HepG2 (cell line): ENCODE results near the gene PNKD. TPM values are rescaled to one million over a fixed set of nuclear protein-coding genes. Genes with fewer than 3 reads are reported as not detected.

Experiments
- ATAC-seq: fragments of 200-7000 bp; cut with Tn5 transposase; 3 replicates; pipeline ENCODE4 v1.9.1; 2020; ENCODE audit warnings: mild to moderate bottlenecking, moderate library complexity
- BruUV-seq: library from RNA; stranded (reverse); fragments of 400-500 nt; replicated peaks from 2 replicates; lab custom pipeline; 2021; lab: Mats Ljungman, UMichigan
- CTCF ChIA-PET: fragments of 300-600 bp; formaldehyde crosslinking; extraction: SDS; loops from one replicate; lab custom pipeline; 2021; ENCODE audit warnings: low total read pairs, inconsistent platforms, low intra/inter-chr PET ratio; lab: Yijun Ruan, JAX
- POLR2A ChIA-PET: fragments of 350-600 bp; sonication (Branson Sonifier 250); formaldehyde crosslinking; loops from one replicate; lab custom pipeline; 2020; ENCODE audit warnings: antibody characterized with exemption, inconsistent platforms; lab: Yijun Ruan, JAX
- DNase-seq: peaks from one replicate; pipeline ENCODE4 v3.0.0-alpha.2; 2015; ENCODE audit warnings: low spot score
- FAIRE-seq: peaks from 3 replicates; lab custom pipeline; 2011; peaks lifted over from hg19 to GRCh38; lab: Jason Lieb, UNC
- H2AFZ ChIP-seq: one replicate; pipeline ENCODE4 v1.6.1; 2011; ENCODE audit warnings: low read length, inconsistent platforms
- H3K27ac ChIP-seq: fragments of 300-600 bp; 3 replicates; pipeline ENCODE4 v1.8.0; 2011; ENCODE audit warnings: mixed run types, mild to moderate bottlenecking, mixed read lengths, low read length, inconsistent platforms; ENCODE audit not compliant: insufficient read depth; ENCODE audit errors: extremely low read length
- H3K27me3 ChIP-seq, 2 experiments: fragments of 200-600 bp in 1 of 2; 2 replicates in 1 of 2; 3 replicates in 1 of 2; pipeline versions ENCODE4 v1.6.0 to v1.8.0; 2011; ENCODE audit warnings: low read length in 2 of 2, mild to moderate bottlenecking in 2 of 2, moderate library complexity in 2 of 2, inconsistent platforms in 1 of 2; ENCODE audit not compliant: insufficient read depth in 2 of 2, control insufficient read depth in 1 of 2
- H3K36me3 ChIP-seq, 2 experiments: fragments of 200-600 bp in 1 of 2; replicated peaks in 1 of 2; 2 replicates in 1 of 2; 3 replicates in 1 of 2; pipeline versions ENCODE4 v1.5.1 to v1.8.0; 2011; ENCODE audit warnings: low read length in 2 of 2, inconsistent platforms in 1 of 2; ENCODE audit not compliant: insufficient read depth in 2 of 2, control insufficient read depth in 1 of 2
- H3K4me1 ChIP-seq: 2 replicates; pipeline ENCODE4 v1.5.1; 2012; ENCODE audit warnings: low read length, inconsistent platforms; ENCODE audit not compliant: insufficient read depth
- H3K4me2 ChIP-seq: 2 replicates; pipeline ENCODE4 v1.6.0; 2011; ENCODE audit warnings: low read depth, low read length, inconsistent platforms
- H3K4me3 ChIP-seq, 3 experiments: fragments of 200-600 bp in 1 of 3; sonication (generic), shearing (Covaris generic) in 1 of 3; replicated peaks in 1 of 3; 2 replicates each; pipeline ENCODE4 v1.5.1; 2011 to 2016; ENCODE audit warnings: low read length in 3 of 3, inconsistent platforms in 2 of 3, low read depth in 2 of 3, mild to moderate bottlenecking in 2 of 3, control low read depth in 1 of 3, mixed read lengths in 1 of 3; ENCODE audit not compliant: insufficient read depth in 1 of 3
- H3K79me2 ChIP-seq: one replicate; pipeline ENCODE4 v1.6.1; 2011; ENCODE audit warnings: low read length, inconsistent platforms; ENCODE audit not compliant: insufficient read depth
- H3K9ac ChIP-seq: 2 replicates; pipeline ENCODE4 v1.6.0; 2011; ENCODE audit warnings: mild to moderate bottlenecking, low read depth, low read length, inconsistent platforms; ENCODE audit not compliant: insufficient read depth
- H3K9me3 ChIP-seq: 2 replicates; pipeline ENCODE4 v1.5.1; 2012; ENCODE audit warnings: mild to moderate bottlenecking, low read length
- H4K20me1 ChIP-seq: 2 replicates; pipeline ENCODE4 v1.6.0; 2011; ENCODE audit warnings: inconsistent platforms, mild to moderate bottlenecking, low read length, moderate library complexity; ENCODE audit not compliant: insufficient read depth
- CAMTA2 ChIP-seq: sonication (generic); formaldehyde crosslinking; IDR thresholded peaks from 2 replicates; pipeline ENCODE4 v1.4.0; 2020; ENCODE audit warnings: mild to moderate bottlenecking, missing genetic modification reagents, borderline replicate concordance
- GPN1 ChIP-seq: sonication (generic); formaldehyde crosslinking; IDR thresholded peaks from 2 replicates; pipeline ENCODE4 v1.5.1; 2020; ENCODE audit warnings: missing genetic modification reagents, borderline replicate concordance
- KDM1A ChIP-seq: IDR thresholded peaks from 2 replicates; pipeline ENCODE4 v1.6.1; 2016; ENCODE audit warnings: missing compliant biosample characterization
- KMT2A ChIP-seq: sonication (generic); formaldehyde crosslinking; IDR thresholded peaks from 2 replicates; pipeline ENCODE4 v1.4.0; 2020; ENCODE audit warnings: missing genetic modification reagents
- MLXIP ChIP-seq: sonication (generic); formaldehyde crosslinking; IDR thresholded peaks from 2 replicates; pipeline ENCODE4 v1.9.0; 2021; ENCODE audit warnings: missing genetic modification reagents, borderline replicate concordance
- ZNF20 ChIP-seq: sonication (generic); formaldehyde crosslinking; IDR thresholded peaks from 2 replicates; pipeline ENCODE4 v1.4.0; 2020; ENCODE audit warnings: mild to moderate bottlenecking, moderate library complexity, missing genetic modification reagents
- ZNF326 ChIP-seq: sonication (generic); formaldehyde crosslinking; IDR thresholded peaks from 2 replicates; pipeline ENCODE4 v1.4.0; 2020; ENCODE audit warnings: missing genetic modification reagents, borderline replicate concordance
- ZNF775 ChIP-seq: sonication (generic); formaldehyde crosslinking; IDR thresholded peaks from 2 replicates; pipeline ENCODE4 v1.4.0; 2020; ENCODE audit warnings: missing genetic modification reagents, mild to moderate bottlenecking, moderate library complexity, borderline replicate concordance
- ZSCAN12 ChIP-seq: sonication (generic); formaldehyde crosslinking; IDR thresholded peaks from 2 replicates; pipeline ENCODE4 v1.9.0; 2021; ENCODE audit warnings: mild to moderate bottlenecking, missing genetic modification reagents
- WGBS: methylation state at CpG from one replicate; pipeline ENCODE4 v1.1.6; 2017; ENCODE audit warnings: low lambda C conversion rate; 5-methylcytosine and 5-hydroxymethylcytosine counted together
- in situ Hi-C: cut with HindIII; loops from 2 replicates; pipeline ENCODE4 v1.10.0; 2017; ENCODE audit warnings: low pct_unique_long_range_greater_than_20kb; ENCODE audit not compliant: extremely low pct_ligation_motif_present
- intact Hi-C: fragments of 100-400 bp; cut with micrococcal nuclease; formaldehyde crosslinking; loops from one replicate; pipeline ENCODE4 v1.10.0; 2022; ENCODE audit not compliant: unreplicated experiment
- polyA plus RNA-seq, 8 experiments: library from polyadenylated mRNA; depleted of rRNA in 3 of 8; stranded (reverse) in 7 of 8; unstranded in 1 of 8; fragments of >200 nt; fragmentation: Illumina TruSeq in 4 of 8; extraction: Trizol in 4 of 8; gene quantifications; 2 replicates each; pipeline versions ENCODE4 v1.2.1 to v1.2.3, GENCODE V29; 2011 to 2016; ENCODE audit warnings: low read depth in 4 of 8, missing spikeins in 1 of 8, mixed read lengths in 1 of 8; ENCODE audit not compliant: insufficient read depth in 1 of 8
- total RNA-seq, 5 experiments: library from RNA; depleted of rRNA; stranded (reverse); fragments of >200 nt; fragmentation: Illumina TruSeq; extraction: Trizol; gene quantifications; 2 replicates each; pipeline ENCODE4 v1.2.3, GENCODE V29; 2016; ENCODE audit warnings: low read depth in 1 of 5

Gene PNKD
- total and polyA plus RNA-seq, 2 of the 13 experiments (the other 11 are each of a cell fraction or from before 2014, with no cell fraction given) = 55.9 to 80.4 TPM

- no peak for TF ChIP-seq KMT2A (CRISPR knock-in tag)
- no peak for TF ChIP-seq ZNF775 (CRISPR knock-in tag)
- TF ChIP-seq GPN1 (CRISPR knock-in tag) = no peak
- TF ChIP-seq ZNF326 (CRISPR knock-in tag) = no peak
- TF ChIP-seq MLXIP = no peak
- TF ChIP-seq ZSCAN12 (CRISPR knock-in tag) = no peak
- no peak for TF ChIP-seq ZNF20
- no peak for TF ChIP-seq CAMTA2 (CRISPR knock-in tag)
These were observed 92.3 kb downstream of the PNKD start (continued) for GRCh38 chr2:218362606-218363005.

GRCh38 chr2:218363736-218364135, 93.4 kb downstream of the PNKD start:
- DNase-seq = no peak
- H3K27ac ChIP-seq = no peak overlapping the region
- intact Hi-C loops (no loop called here), in situ Hi-C loops (no loop called here)
- H3K36me3 ChIP-seq = no peaks in the 10 kb centered on the region
- H3K27me3 ChIP-seq = peaks cover under 1 to 2% of the 10 kb centered on the region in 2 experiments; a peak in 2 of 5 replicates
- H3K4me1 ChIP-seq = peaks cover 34% of the 10 kb centered on the region
- H4K20me1 ChIP-seq = no peaks in the 10 kb centered on the region
- no TSS peak for BruUV-seq
- CTCF ChIA-PET = no interaction called here
- H3K4me2 ChIP-seq = no peak overlapping the region
- no peak overlapping the region for H3K9ac ChIP-seq
- H2AFZ ChIP-seq = no peak overlapping the region
- 60% methylated on average over 3 of the region's 3 CpGs for WGBS
- no peak for TF ChIP-seq KDM1A (CRISPR knock-in tag)
- H3K79me2 ChIP-seq = no peaks in the 10 kb centered on the region
- POLR2A ChIA-PET = no interaction called here
- no peaks in the 10 kb centered on the region for H3K9me3 ChIP-seq
- FAIRE-seq = no peak
- no peak for ATAC-seq
- no peak overlapping the region for H3K4me3 ChIP-seq
